ENCODE data around the gene PSMC5. TPM values are rescaled to one million over a fixed set of nuclear protein-coding genes. Genes with fewer than 3 reads are reported as not detected.

The PSMC5 gene
- total and polyA plus RNA-seq, 9 of the 15 experiments (the other 6 are each of a cell fraction or from before 2014, with no cell fraction given): 89.2 to 393 (median 161) TPM

- no peak for TF ChIP-seq CBX8 (IDR thresholded peaks at IDR 0.05; ENCODE audit: borderline replicate concordance, extremely low read depth, low read depth, low read length, poor library complexity, severe bottlenecking)
- TF ChIP-seq KDM4B (IDR thresholded peaks at IDR 0.05; ENCODE audit: borderline replicate concordance in 2 of 2, low read depth in 1 of 2): peak in 1 of 2 experiments; percentile 48; a peak in 1 of 4 replicates
- TF ChIP-seq SP2 (IDR thresholded peaks at IDR 0.05; ENCODE audit: extremely low read depth, low read depth, low read length, poor library complexity, severe bottlenecking): no peak
- TF ChIP-seq DEAF1 (CRISPR knock-in tag; IDR thresholded peaks at IDR 0.05): no peak
- no peak for TF ChIP-seq NFATC3 (IDR thresholded peaks at IDR 0.05)
- TF ChIP-seq RBM39 (optimal IDR thresholded peaks at IDR 0.05; ENCODE audit: low read depth, low read length): no peak
- TF ChIP-seq HDAC6 (IDR thresholded peaks at IDR 0.05; ENCODE audit: low read depth, low read length): no peak
- TF ChIP-seq MAZ (CRISPR knock-in tag; conservative IDR thresholded peaks at IDR 0.05 in 1 of 2, IDR thresholded peaks at IDR 0.05 in 1 of 2): peak; percentile 57 to 81; a peak in 3 of 4 replicates
- no peak for TF ChIP-seq GATAD2A (IDR thresholded peaks at IDR 0.05)
- no peak for TF ChIP-seq ZNF134 (CRISPR knock-in tag; conservative IDR thresholded peaks at IDR 0.05)
- no peak for TF ChIP-seq ZNF282 (CRISPR knock-in tag; IDR thresholded peaks at IDR 0.05)
- TF ChIP-seq GTF2E2 (tag; IDR thresholded peaks at IDR 0.05): no peak; the same call in 1 of the 2 replicates
- no peak for TF ChIP-seq MGA (IDR thresholded peaks at IDR 0.05)
- TF ChIP-seq RHOXF2B (CRISPR knock-in tag; conservative IDR thresholded peaks at IDR 0.05): 0 out of 2 replicates have a peak, but pooled peaks have one; percentile 62
Measured at GRCh38 chr17:63827002-63827800, at the start of gene PSMC5, which contains the start of gene FTSJ3 (continued).

Data from K562 (cell line).